GM12878 (cell line): ENCODE measurements around the gene CRB3. TPM values are rescaled to one million over a fixed set of nuclear protein-coding genes. Genes with fewer than 3 reads are reported as not detected.

Source experiments
- ATAC-seq: fragments of 200-7000 bp; cut with Tn5 transposase; 3 replicates; pipeline ENCODE4 v1.9.1; 2020; ENCODE audit warnings: mild to moderate bottlenecking, moderate library complexity
- BruUV-seq: library from RNA; stranded (reverse); fragments of 400-500 nt; replicated peaks from 2 replicates; lab custom pipeline; 2021; lab: Mats Ljungman, UMichigan
- CTCF ChIA-PET: fragments of 300-600 bp; sonication (Branson Sonifier 250); formaldehyde crosslinking; extraction: SDS; loops from one replicate; lab custom pipeline; 2021; ENCODE audit warnings: inconsistent platforms; lab: Yijun Ruan, JAX
- POLR2A ChIA-PET: fragments of 350-600 bp; formaldehyde crosslinking; extraction: SDS; loops from one replicate; lab custom pipeline; 2021; ENCODE audit warnings: inconsistent platforms; lab: Charles Lee
- RAD21 ChIA-PET: fragments of 300-600 bp; sonication (Branson Sonifier 250); formaldehyde crosslinking; loops from one replicate; lab custom pipeline; 2023; ENCODE audit warnings: antibody characterized with exemption; ENCODE audit not compliant: unreplicated experiment; lab: Charles Lee
- SMC1A ChIA-PET: fragments of 300-600 bp; sonication (Branson Sonifier 250); formaldehyde crosslinking; loops from one replicate; lab custom pipeline; 2023; ENCODE audit not compliant: unreplicated experiment, uncharacterized antibody; lab: Charles Lee
- DNase-seq: peaks from one replicate; pipeline ENCODE4 v3.0.0-alpha.2; 2011; ENCODE audit warnings: low read depth, low spot score
- FAIRE-seq: peaks from 3 replicates; lab custom pipeline; 2011; peaks lifted over from hg19 to GRCh38; lab: Jason Lieb, UNC
- H2AFZ ChIP-seq: 2 replicates; pipeline ENCODE4 v1.6.0; 2011; ENCODE audit warnings: low read depth, low read length, control low read depth; ENCODE audit not compliant: control insufficient read depth
- H3K27ac ChIP-seq: 2 replicates; pipeline ENCODE4 v1.5.1; 2011; ENCODE audit warnings: control low read depth; ENCODE audit not compliant: control insufficient read depth, insufficient read depth
- H3K27me3 ChIP-seq, 2 experiments: replicated peaks in 1 of 2; 2 replicates each; pipeline versions ENCODE4 v1.6.0 to v1.6.1; 2011; ENCODE audit warnings: low read length in 1 of 2; ENCODE audit not compliant: control insufficient read depth in 2 of 2, insufficient read depth in 2 of 2
- H3K36me3 ChIP-seq, 2 experiments: 2 replicates each; pipeline ENCODE4 v1.5.1; 2011; ENCODE audit warnings: low read length in 1 of 2; ENCODE audit not compliant: control insufficient read depth in 2 of 2, insufficient read depth in 2 of 2
- H3K4me1 ChIP-seq: 2 replicates; pipeline ENCODE4 v1.6.1; 2011; ENCODE audit warnings: mild to moderate bottlenecking, low read length, moderate library complexity, mixed read lengths; ENCODE audit not compliant: control insufficient read depth, insufficient read depth
- H3K4me2 ChIP-seq: 2 replicates; pipeline ENCODE4 v1.6.0; 2011; ENCODE audit warnings: control low read depth; ENCODE audit not compliant: control insufficient read depth, insufficient read depth
- H3K4me3 ChIP-seq: fragments of 200-600 bp; sonication (generic); 2 replicates; pipeline ENCODE4 v1.5.1; 2016
- H3K79me2 ChIP-seq: 2 replicates; pipeline ENCODE4 v1.6.0; 2011; ENCODE audit warnings: low read length; ENCODE audit not compliant: control insufficient read depth, insufficient read depth
- H3K9ac ChIP-seq: 2 replicates; pipeline ENCODE4 v1.8.0; 2011; ENCODE audit warnings: low read length, control low read depth, mixed read lengths; ENCODE audit not compliant: control insufficient read depth, insufficient read depth
- H3K9me3 ChIP-seq: replicated peaks from 3 replicates; pipeline ENCODE4 v1.5.1; 2011; ENCODE audit warnings: mild to moderate bottlenecking, low read length; ENCODE audit not compliant: control insufficient read depth, insufficient read depth
- H4K20me1 ChIP-seq: 2 replicates; pipeline ENCODE4 v1.6.0; 2011; ENCODE audit not compliant: control insufficient read depth, insufficient read depth
- BACH1 ChIP-seq: fragments of 450-650 bp; IDR thresholded peaks from 2 replicates; pipeline ENCODE4 v1.6.1; 2017; ENCODE audit warnings: mild to moderate bottlenecking, borderline replicate concordance
- BCLAF1 ChIP-seq: fragments of 450-650 bp; IDR thresholded peaks from 2 replicates; pipeline ENCODE4 v1.6.1; 2017; ENCODE audit warnings: antibody characterized with exemption, mild to moderate bottlenecking, moderate library complexity
- DPF2 ChIP-seq: fragments of 450-650 bp; IDR thresholded peaks from 2 replicates; pipeline ENCODE4 v1.6.1; 2017; ENCODE audit warnings: mild to moderate bottlenecking
- E2F8 ChIP-seq: fragments of 450-650 bp; IDR thresholded peaks from 2 replicates; pipeline ENCODE4 v1.6.1; 2018; ENCODE audit warnings: mild to moderate bottlenecking, low read depth, moderate library complexity; ENCODE audit not compliant: partially characterized antibody
- HDAC6 ChIP-seq: fragments of 200-600 bp; sonication (generic); IDR thresholded peaks from one replicate; pipeline ENCODE4 v1.8.0; 2017; ENCODE audit warnings: antibody characterized with exemption; ENCODE audit not compliant: unreplicated experiment
- IRF3 ChIP-seq: fragments of 450-650 bp; IDR thresholded peaks from 2 replicates; pipeline ENCODE4 v1.6.1; 2014; ENCODE audit warnings: mild to moderate bottlenecking
- MLLT1 ChIP-seq: fragments of 450-650 bp; IDR thresholded peaks from 2 replicates; pipeline ENCODE4 v1.6.1; 2016; ENCODE audit warnings: mild to moderate bottlenecking
- PML ChIP-seq: IDR thresholded peaks from 2 replicates; pipeline ENCODE4 v1.6.1; 2012; ENCODE audit warnings: low read length, inconsistent platforms
- RB1 ChIP-seq: fragments of 450-650 bp; formaldehyde crosslinking; IDR thresholded peaks from 2 replicates; pipeline ENCODE4 v1.6.1; 2017; ENCODE audit warnings: mild to moderate bottlenecking, borderline replicate concordance
- RELB ChIP-seq: fragments of 450-650 bp; IDR thresholded peaks from 2 replicates; pipeline ENCODE4 v1.6.1; 2017; ENCODE audit warnings: low read depth, mild to moderate bottlenecking, moderate library complexity
- RFX5 ChIP-seq: IDR thresholded peaks from 2 replicates; pipeline ENCODE4 v1.6.1; 2011; ENCODE audit warnings: low read depth, low read length, improper control_type of control experiment
- RUNX3 ChIP-seq: IDR thresholded peaks from 2 replicates; pipeline ENCODE4 v1.6.1; 2012; ENCODE audit warnings: low read length, inconsistent platforms
- SMC3 ChIP-seq: IDR thresholded peaks from 2 replicates; pipeline ENCODE4 v1.6.1; 2011; ENCODE audit warnings: low read length, improper control_type of control experiment, borderline replicate concordance
- WGBS: methylation state at CpG from one replicate; pipeline ENCODE4 v1.1.6; 2016; ENCODE audit warnings: low lambda C conversion rate; ENCODE audit not compliant: insufficient replicate concordance, insufficient coverage; ENCODE audit errors: missing lambda C conversion rate; 5-methylcytosine and 5-hydroxymethylcytosine counted together
- in situ Hi-C: fragments of 300-500 bp; cut with MboI; formaldehyde crosslinking; loops from 9 replicates; pipeline ENCODE4 v1.14.3; 2018; ENCODE audit warnings: mixed read lengths
- intact Hi-C: fragments of 100-400 bp; cut with micrococcal nuclease; formaldehyde crosslinking; loops from one replicate; pipeline ENCODE4 v1.14.2; 2022; ENCODE audit not compliant: unreplicated experiment
- polyA plus RNA-seq, 11 experiments: library from polyadenylated mRNA; depleted of rRNA in 4 of 11; unstranded in 6 of 11; stranded (reverse) in 5 of 11; fragments of >200 nt; fragmentation: Nextera tagmentation in 4 of 11; fragmentation: Illumina TruSeq in 1 of 11; extraction: Ambion mirVana in 4 of 11; extraction: Trizol in 1 of 11; gene quantifications; 1 replicate in 1 of 11; 2 replicates in 10 of 11; pipeline versions ENCODE4 v1.2.1 to v1.2.3, GENCODE V29; 2011 to 2016; ENCODE audit warnings: inconsistent platforms in 2 of 11, missing spikeins in 2 of 11, low read depth in 1 of 11
- total RNA-seq, 4 experiments: library from RNA; depleted of rRNA in 3 of 4; stranded (reverse); fragments of >200 nt in 3 of 4; fragmentation: Illumina TruSeq in 1 of 4; extraction: Trizol in 1 of 4; gene quantifications; 2 replicates each; pipeline versions ENCODE4 v1.2.1 to v1.2.3, GENCODE V29; 2013 to 2021

The CRB3 gene
- total and polyA plus RNA-seq, 10 of the 15 experiments (the other 5 are each of a cell fraction or from before 2014, with no cell fraction given): 0.11 to 1.9 (median 0.98) TPM; not detected in 1

- Histone ChIP-seq H3K9ac (no peak overlapping the region), H3K9me3 (no peaks in the 10 kb centered on the region; the same call in 2 of the 3 replicates), H3K27ac (no peak overlapping the region), H3K4me2 (no peak overlapping the region), H3K4me3 (no peak overlapping the region), H2AFZ (no peak overlapping the region), H3K79me2 (0 out of 2 replicates have a peak, but pooled peaks cover 2% of the 10 kb centered on the region), H3K27me3 (no peaks in the 10 kb centered on the region), H3K36me3 (peaks cover 8 to 17% of the 10 kb centered on the region in 2 experiments; a peak in 3 of 4 replicates), H4K20me1 (no peaks in the 10 kb centered on the region), H3K4me1 (peaks cover 4% of the 10 kb centered on the region; the same call in 1 of the 2 replicates)
- ChIA-PET RAD21 (no interaction called here), CTCF (no interaction called here), SMC1A (no interaction called here), POLR2A (interaction anchor here (1.4 kb wide), 1 partner anchor 51 kb away, joined by 3 read pairs; the partner anchor contains the start of gene KHSRP)
- intact Hi-C loops: no loop called here
- FAIRE-seq: no peak
- WGBS: 95% methylated on average over 52 of the region's 52 CpGs
- ATAC-seq: no peak
- in situ Hi-C loops: no loop called here
- BruUV-seq: no TSS peak
- no peak for DNase-seq
- TF ChIP-seq MLLT1 (no peak), RB1 (no peak), HDAC6 (no peak), RUNX3 (no peak), SMC3 (no peak), E2F8 (no peak), IRF3 (no peak), RELB (no peak), DPF2 (no peak), PML (no peak), BACH1 (no peak), RFX5 (no peak), BCLAF1 (no peak)
These were observed 11.4 kb downstream of the CRB3 start for GRCh38 chr19:6475321-6476108.
